GM19468 (cell line): ENCODE measurements around the gene CA11.

Source experiments
- ATAC-seq: cut with Tn5 transposase; IDR thresholded peaks from one replicate; pipeline ENCODE4 v1.9.1; 2021; ENCODE audit warnings: mild to moderate bottlenecking, moderate library complexity, moderate number of reproducible peaks; ENCODE audit not compliant: unreplicated experiment; ENCODE audit errors: extremely low read depth

CA11 gene

DNA sequence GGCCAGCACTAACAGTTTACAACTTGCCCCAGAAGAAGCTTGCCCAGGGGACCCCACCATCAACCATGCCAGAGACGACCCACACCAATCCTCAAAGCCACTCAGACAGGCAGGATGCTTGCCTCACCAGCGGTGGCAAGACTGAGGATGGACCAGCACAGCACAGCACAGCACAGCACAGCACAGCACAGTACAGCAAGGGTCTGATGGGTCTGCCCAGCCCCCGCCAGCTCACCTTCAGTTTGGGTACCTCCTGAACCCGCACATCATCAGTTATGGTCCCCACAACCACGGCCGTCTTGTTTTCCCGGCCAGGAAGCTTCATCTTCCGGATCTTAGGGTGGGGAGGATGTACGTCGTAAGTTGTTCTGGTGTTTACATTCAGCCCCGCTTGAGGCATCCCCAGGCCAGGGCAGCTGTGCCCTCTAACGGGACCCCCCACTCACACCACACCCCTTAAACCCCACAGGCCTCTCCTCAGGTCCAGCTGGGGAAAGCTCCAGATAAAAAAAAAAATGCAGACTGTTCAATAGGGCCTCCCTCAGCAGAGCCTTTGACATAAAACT lies 29.4 kb downstream of the CA11 start:
- ATAC-seq = no peak

DNA sequence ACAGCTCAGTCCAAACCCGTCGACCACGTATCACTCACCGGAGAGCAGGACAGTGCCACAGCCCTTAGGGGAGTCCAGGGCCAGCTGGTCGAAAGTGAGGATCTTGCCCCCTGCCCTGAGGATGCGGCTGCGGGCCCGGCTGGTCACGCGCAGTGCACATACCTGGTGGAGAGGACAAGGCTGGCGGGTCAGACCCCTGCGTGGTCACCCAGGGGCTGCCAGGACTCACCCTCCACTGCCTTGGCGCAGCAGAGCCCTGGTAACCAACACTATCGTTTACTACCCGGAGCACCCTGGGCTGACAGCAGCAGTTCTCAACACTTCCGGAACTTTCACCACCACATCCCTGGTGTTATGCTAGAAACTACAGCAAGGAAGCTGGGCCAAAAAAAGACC lies 29.9 kb downstream of the CA11 start:
- ATAC-seq = no peak

DNA sequence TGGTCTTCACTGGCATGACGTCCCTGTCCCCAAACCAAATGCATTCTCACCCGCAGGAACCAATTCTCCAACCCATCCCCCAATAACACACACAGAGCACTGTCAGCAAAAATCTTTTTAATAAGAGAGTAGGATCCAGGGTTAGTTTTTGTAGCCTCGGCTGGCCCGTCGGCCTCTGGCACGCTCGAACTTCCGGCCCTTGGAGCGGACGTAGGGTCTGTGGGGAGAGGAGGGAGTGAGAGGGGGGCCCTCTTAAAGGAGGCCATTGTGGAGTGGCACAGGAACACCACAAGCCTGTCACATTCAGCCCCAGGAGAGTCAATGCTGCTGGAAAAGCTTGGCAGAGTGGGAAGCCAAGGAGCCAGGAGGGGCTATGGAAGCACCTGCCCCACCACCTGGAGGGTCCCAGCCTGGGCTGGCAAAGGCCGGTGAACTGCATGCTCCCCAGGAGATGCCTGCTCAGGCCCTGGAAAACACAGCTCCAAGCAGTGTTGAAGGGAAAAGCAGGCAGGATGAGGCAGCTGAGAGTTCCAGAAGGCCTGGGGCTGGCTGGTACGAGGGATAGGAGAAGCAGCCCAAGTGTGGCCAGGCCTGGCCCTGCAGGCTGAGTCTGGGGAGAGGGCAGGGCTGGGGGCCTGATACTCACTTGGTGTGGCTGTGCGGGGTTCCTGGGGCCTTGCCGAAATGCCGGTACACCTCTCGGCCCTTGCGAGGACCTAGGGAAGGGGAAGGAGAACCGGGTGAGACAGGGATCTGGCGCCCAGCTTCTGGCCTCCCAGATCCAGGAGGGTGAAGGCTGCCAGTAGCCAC lies 30.6 kb downstream of the CA11 start:
- ATAC-seq = no peak

DNA sequence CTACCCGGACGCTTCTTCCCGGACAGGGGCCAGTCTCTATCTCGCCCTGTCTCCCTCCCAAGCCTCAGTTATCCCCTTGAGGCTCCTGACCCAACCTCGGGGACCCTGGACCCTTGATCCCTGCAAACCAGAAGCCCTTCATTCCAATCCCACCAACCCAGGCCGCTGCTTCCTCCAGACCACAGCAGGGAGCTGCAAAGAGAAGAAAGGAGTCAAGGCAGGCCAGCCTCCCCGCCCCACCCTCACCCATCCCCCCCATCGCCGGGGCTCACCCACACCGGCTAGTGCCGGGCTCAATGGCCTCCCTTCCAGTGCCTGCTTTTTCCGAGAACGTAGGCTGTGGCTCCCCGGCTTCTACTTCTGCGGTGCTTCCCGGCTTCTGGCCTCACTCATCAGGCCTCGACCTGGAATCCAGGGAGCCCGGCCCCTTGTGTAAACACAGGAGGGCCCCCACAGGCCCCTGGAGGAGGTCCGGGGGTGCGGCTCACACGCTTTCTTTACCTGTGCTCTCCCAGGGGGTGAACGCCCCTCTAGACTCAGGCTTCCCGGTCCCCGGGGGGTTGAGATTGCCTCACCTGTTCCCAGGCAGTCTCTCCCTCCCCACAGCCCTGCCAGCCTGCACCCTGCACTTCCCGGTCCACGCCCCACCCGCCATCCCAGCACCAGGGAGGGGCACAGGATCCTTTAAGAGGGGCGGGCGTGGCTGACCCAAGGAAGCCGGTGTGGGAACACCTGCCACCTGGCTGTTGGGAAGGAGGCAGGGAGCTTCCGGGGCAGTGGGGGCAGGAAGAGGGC lies 31.4 kb downstream of the CA11 start, which contains the start of gene FAM83E:
Gene FAM83E, minus strand, starts transcription at position 641 of the 795 bp plus-strand sequence. CDS start 1,704 bp downstream, outside the sequence.
- ATAC-seq = no peak

DNA sequence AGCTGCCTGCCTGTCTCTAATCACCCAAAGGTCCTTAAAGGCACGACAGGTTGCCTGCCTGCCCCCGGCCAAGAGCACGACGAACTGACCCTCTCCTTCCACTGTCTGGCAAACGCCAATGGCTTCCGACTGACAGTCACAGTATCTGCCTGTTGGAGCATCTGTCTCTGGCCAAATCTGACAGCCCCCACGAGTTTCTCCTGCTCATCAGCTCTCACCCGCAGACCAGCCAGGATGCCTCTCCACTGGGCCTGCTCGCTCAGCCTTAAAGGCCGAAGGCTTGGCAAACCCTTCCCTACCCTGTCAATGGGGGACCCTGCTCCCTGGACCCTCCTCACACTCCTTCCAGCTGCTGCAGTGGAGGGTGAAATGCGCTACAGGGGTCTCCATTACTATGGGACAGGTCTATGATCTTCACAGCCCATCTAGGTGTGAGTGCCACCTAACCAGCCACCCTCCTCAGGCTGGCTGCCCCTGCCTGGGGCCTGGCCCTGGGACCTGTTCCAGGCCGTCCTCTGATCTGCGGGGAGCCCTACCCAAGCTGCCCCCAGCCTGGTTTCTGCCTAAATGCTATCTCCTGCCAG lies 32.0 kb downstream of the CA11 start:
- no peak for ATAC-seq

DNA sequence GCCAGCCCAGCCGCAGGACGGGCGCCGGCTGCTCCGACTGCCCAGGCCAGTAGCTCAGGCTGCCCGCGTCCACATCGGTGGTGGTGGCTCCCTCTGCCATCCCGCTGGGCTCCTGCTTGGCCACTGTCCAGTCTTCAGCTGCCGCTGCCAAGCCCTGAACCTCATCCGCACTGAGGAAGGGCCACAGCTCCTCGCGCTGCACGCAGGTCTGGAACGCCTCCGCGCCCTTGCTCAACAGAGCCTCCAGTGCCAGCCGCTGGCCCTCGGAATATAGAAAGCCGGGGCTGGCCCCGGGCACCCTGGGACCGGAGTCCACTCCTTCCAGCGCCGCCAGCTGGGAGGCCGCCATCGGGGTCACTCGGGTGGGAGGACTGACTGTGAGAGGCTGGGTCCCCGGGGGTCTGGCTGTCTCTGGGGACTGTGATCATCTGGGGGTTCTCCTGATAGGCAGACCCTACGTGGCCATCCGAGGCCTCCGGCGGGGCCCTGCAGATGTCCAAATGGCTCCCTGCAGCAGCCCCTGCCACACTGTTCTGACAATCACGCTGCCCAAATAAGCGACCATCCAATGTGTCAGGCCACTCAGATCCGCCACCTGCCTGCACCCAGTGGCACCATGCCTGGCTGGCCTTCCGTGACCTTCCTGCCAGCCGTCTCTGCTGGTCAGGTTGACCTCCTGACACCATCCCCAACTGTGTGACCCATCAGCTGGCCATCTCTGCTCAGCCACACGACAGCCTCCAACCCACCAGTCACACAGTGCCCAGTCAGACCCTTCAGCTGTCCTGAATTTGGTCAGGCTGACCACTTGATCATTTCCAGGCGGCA lies 32.7 kb downstream of the CA11 start:
- no peak for ATAC-seq

DNA sequence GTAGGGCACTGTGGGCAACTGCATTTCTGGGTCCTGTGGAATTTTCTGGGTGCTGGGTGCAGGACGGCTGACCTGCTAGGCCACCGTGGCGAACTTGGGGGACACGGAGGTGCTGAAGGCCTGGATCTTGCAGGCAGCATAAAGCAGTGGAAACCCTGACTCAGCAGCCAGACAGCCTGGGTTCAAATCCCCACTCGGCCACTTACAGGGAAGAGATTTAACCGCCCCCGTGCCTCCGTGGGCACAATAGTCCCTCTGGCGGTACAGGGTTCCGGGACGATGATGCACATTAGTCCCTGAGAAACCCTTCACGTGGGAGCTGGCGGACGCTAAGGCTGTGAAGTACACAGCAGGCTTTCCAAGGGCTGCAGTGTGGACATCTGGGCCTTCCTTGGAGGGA lies 34.1 kb downstream of the CA11 start:
- no peak for ATAC-seq

DNA sequence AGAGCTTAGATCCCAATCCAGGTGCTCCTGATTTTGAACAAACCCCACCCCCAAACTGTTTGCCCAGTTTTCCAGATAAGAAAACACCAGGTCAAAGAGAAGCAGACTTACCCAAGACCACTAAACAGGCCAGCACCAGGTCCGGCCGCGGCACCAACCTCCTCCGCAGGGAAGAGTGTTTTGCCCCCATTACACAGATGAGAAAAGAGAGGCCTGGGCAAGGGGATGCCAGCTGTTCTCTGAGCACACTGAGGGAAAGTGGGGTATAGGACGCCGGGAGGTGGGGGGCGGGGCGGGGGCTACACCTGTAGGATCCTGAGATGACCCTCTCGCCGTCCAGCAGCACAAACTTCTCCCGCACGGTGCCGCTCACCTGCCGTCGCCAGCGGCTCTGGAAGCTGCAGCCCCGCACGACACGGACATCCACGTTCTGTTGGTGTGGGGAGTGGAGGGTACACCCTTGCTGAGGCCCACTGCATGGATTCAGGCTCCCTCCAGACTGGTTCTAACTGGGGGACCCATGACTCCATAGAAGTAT lies 36.3 kb downstream of the CA11 start:
- no peak for ATAC-seq

DNA sequence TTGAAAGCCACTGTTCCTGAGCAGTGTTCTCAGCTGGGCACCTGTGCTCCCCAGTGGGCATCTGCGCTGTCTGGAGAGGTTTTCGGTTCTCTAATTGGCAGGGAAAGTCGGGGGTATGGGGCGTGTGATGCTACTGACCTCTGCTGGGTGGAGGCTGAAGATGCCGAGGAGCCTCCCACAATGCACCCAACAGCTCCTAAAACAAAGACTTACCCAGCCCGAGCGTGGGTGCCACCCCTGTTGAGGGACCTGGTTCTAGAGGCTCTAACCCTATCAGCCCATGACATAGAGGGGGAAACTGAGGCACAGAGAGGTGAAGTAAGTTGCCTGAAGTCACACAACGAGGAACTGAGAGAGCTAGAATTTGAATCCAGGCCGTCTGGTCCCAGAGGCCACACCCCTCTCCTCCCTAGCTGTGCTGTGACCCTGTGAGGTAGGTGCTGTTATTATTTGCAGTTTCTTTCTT lies 37.2 kb downstream of the CA11 start:
- ATAC-seq = no peak

DNA sequence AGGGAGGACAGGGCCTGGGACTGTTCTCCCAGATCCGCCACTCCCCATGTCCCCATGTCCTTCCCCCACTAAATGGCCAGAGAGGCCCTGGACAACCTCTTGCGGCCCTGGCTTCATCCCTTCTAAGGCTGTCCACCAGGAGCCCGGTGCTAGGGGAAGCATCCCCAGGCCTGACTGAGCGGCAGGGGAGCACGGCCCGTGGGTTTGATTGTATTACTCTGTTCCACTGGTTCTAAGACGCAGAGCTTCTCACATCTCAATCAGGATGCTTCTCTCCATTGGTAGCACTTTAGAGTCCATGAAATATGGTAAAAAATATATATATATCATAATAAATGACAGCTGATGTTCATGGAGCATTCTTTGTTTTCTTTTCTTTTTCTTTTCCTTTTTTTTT lies 38.6 kb downstream of the CA11 start:
- ATAC-seq = no peak

DNA sequence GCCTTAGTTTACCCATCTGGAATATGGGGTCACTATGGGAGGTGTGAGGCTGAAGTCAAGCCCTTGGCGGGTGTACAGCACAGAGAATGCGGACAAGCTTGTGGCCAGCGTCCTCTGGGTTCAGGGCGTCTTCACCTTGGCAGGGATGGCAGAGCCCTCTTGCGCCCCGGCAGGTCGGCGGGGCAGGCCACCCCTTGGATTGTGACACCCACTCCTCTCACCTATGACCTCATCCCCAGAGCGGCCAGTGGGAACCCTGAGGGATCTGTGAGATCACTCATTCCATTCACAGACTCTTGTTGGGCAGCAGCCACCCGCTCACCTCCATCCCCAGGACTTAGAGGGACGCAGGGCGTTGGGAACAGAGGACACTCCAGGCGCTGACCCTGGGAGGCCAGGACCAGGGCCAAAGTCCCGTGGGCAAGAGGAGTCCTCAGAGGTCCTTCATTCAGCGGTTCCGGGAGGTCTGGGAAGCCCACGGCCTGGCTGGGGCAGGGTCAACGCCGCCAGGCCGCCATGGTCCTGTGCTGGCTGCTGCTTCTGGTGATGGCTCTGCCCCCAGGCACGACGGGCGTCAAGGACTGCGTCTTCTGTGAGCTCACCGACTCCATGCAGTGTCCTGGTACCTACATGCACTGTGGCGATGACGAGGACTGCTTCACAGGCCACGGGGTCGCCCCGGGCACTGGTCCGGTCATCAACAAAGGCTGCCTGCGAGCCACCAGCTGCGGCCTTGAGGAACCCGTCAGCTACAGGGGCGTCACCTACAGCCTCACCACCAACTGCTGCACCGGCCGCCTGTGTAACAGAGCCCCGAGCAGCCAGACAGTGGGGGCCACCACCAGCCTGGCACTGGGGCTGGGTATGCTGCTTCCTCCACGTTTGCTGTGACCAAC lies 39.3 kb downstream of the CA11 start, which contains the start of gene SPACA4:
Gene SPACA4, plus strand, starts transcription at position 280 of the 896 bp plus-strand sequence. Its CDS starts 237 bp downstream, at position 517.
- ATAC-seq = no peak

DNA sequence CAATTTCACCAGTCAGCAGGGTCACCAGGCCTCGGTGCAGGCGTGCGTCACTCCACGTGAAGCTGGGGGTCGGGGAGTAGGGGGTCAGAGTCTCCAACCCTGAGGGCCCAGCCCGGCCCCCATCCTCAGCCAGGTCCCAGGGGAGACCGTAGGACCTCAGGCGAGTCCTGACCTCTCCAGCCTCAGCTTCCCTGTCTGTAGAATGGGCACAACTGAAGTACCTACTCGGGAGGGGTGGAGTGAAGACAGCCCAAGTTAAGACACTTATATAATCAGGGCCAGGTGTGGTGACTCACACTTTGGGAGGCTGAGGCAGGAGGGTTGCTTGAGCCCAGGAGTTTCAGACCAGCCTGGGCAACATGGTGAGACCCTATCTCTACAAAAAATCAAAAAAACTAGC lies 42.1 kb downstream of the CA11 start:
- ATAC-seq = no peak

DNA sequence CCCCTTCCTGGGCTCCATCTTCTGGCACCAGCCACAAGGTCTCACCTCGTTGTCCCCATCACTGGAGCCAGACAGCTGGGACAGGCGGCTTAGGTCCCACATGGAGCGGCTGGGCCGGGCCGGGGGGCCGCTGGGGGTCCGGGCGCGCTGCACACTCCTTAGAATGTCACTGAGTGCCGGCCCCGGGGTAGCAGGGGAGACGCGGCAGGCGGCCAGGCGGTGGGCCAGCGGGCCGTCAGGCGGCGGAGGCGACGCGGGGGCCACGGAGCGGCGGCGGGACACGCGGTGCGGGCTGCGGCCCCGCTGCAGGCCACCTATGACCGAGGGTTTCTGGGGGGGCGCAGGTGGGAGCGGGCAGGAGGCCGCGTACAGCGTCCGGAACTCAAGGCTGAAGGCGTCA lies 42.5 kb downstream of the CA11 start:
- no peak for ATAC-seq

DNA sequence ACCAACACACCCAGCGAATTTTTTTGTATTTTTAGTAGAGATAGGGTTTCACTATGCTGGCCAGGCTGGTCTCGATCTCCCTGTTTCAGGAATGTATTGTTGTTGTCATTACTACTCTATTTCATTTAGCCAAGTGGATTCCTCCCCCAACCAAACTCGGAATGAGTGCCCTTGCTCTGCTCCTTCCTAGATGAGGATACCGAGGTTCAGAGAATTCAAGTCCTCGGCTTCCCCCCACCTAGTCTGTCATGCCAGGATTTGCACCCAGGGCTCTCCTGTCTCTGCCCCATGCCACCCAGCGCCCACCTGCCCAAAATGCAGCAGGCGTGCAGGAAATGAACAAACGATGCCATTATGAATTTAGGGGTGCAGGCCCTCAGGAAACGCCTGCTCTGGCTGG lies 43.0 kb downstream of the CA11 start:
- ATAC-seq = no peak

DNA sequence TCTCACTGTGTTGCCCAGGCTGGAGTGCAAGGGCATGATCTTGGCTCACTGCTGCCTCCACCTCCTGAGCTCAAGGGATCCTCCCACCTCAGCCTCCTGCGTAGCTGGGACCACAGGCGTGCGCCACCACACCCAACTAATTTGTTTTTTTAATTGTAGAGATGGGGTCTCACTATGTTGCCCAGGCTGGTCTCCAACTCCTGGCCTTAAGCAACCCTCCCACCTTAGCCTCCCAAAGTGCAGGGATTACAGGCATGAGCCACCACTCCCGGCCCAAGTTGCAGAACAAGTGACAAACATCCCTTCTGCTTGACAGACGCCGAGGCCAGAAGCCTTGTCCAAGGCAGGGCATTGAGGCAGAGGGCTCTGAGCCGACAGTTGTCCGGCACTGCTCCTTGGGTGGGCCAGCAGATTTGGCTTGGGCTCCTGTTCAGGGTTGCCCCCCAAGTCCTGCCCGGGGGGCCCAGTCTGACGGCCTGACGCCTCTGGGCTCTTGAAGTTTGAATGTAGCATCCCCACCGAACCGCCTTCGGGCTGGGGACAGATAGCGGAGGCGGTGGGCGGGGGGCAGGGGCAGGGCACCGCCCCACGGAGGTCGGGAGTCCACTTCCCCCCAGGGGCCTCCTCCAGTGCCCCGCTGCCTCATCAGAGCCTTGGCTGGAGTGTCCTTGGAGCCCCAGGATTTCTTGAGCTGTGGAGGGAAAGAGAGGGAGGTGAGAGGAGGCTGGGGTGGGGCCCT lies 45.1 kb downstream of the CA11 start:
- no peak for ATAC-seq

DNA sequence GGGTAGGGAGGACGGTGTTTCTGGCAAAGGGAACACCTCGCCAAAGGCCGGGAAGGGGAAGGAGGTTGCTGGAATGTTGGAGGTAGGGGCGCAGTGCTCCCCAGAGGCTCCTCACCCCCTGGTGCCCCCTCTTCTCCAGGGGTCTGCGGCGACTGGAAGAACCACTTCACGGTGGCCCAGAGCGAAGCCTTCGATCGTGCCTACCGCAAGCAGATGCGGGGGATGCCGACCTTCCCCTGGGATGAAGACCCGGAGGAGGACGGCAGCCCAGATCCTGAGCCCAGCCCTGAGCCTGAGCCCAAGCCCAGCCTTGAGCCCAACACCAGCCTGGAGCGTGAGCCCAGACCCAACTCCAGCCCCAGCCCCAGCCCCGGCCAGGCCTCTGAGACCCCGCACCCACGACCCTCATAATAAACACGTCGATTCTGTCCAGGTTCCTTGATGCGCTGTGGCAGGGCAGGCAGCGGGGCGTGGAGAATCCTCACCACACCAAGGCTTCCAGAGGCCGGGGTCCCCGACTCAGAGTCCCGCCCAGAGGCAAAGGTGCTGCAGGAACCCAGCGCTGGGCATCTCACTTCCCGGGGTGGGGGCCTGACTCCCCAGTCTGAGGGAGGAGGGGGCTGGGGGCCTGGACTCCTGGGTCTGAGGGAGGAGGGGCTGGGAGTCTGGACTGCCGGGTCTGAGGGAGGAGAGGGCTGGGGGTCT lies 46.8 kb downstream of the CA11 start:
- no peak for ATAC-seq
